HL-60 (cell line): ENCODE measurements around the gene IRAK1.
A peak's percentile ranks its signal among the peaks of the same experiment; 100 is the strongest.

Experiments used
- DNase-seq, 2 experiments: peaks; one replicate each; pipeline ENCODE4 v3.0.0-alpha.2; 2010 to 2020; ENCODE audit warnings: low read depth in 1 of 2, low spot score in 1 of 2
- H3K27ac ChIP-seq: fragments of 250-450 bp; sonication (Bioruptor Pico); replicated peaks from 2 replicates; pipeline ENCODE4 v1.5.1; 2020; ENCODE audit warnings: mild to moderate bottlenecking, moderate library complexity
- H3K27me3 ChIP-seq: fragments of 250-450 bp; sonication (Bioruptor Pico); 2 replicates; pipeline ENCODE4 v1.5.1; 2021; ENCODE audit warnings: mild to moderate bottlenecking, moderate library complexity; ENCODE audit not compliant: insufficient read depth, poor library complexity, severe bottlenecking
- H3K4me3 ChIP-seq: replicated peaks from 2 replicates; pipeline ENCODE4 v1.5.1; 2011; ENCODE audit warnings: mild to moderate bottlenecking, control low read depth, low read length; ENCODE audit not compliant: insufficient read depth
- CTCF ChIP-seq: IDR thresholded peaks from one replicate; pipeline ENCODE4 v1.5.1; 2011; ENCODE audit warnings: low read length, control low read depth, inconsistent platforms; ENCODE audit not compliant: insufficient read depth
- GABPA ChIP-seq: IDR thresholded peaks from 2 replicates; pipeline ENCODE4 v1.6.1; 2012; ENCODE audit warnings: low read depth
- POLR2AphosphoS5 ChIP-seq: IDR thresholded peaks from 2 replicates; pipeline ENCODE4 v1.6.1; 2012; ENCODE audit warnings: low read depth
- REST ChIP-seq: IDR thresholded peaks from 2 replicates; pipeline ENCODE4 v1.6.1; 2012; ENCODE audit warnings: low read depth; ENCODE audit not compliant: insufficient replicate concordance
- SPI1 ChIP-seq: IDR thresholded peaks from 2 replicates; pipeline ENCODE4 v1.6.1; 2012; ENCODE audit warnings: low read depth, mild to moderate bottlenecking, borderline replicate concordance

IRAK1 gene

GRCh38 chrX:154021131-154021611, 1.5 kb upstream of the IRAK1 start:
- no peak overlapping the region for H3K4me3 ChIP-seq
- peak in 1 of 2 experiments; percentile 28 for DNase-seq
- no peaks in the 10 kb centered on the region for H3K27me3 ChIP-seq
- H3K27ac ChIP-seq = peak overlapping the region; percentile 88
- no peak for TF ChIP-seq SPI1
- no peak for TF ChIP-seq REST
- TF ChIP-seq POLR2AphosphoS5 = no peak; the same call in 1 of the 2 replicates

- TF ChIP-seq POLR2AphosphoS5 (no peak; the same call in 1 of the 2 replicates), SPI1 (peak; percentile 80; the same call in 1 of the 2 replicates)
- Histone ChIP-seq H3K27ac (peak overlapping the region; percentile 88), H3K4me3 (peak overlapping the region; percentile 43), H3K27me3 (no peaks in the 10 kb centered on the region)
- DNase-seq = peak in 1 of 2 experiments; percentile 55
These were observed 924 bp upstream of the IRAK1 start for GRCh38 chrX:154020536-154021115.

- H3K27me3 ChIP-seq = no peaks in the 10 kb centered on the region
- peak in 1 of 2 experiments; percentile 35 for DNase-seq
- peak overlapping the region; percentile 68 for H3K4me3 ChIP-seq
- H3K27ac ChIP-seq = peak overlapping the region; percentile 93
- TF ChIP-seq POLR2AphosphoS5 (peak; percentile 10; the same call in 1 of the 2 replicates), SPI1 (no peak)
These were observed 561 bp downstream of the IRAK1 start for GRCh38 chrX:154019061-154019621.

- Histone ChIP-seq H3K27ac (peak overlapping the region; percentile 93), H3K27me3 (no peaks in the 10 kb centered on the region), H3K4me3 (peak overlapping the region; percentile 68)
- TF ChIP-seq GABPA (no peak), SPI1 (no peak)
- peak in 1 of 2 experiments; percentile 21 for DNase-seq
These were observed 1.1 kb downstream of the IRAK1 start for GRCh38 chrX:154018518-154019060.

GRCh38 chrX:154017766-154018517, 1.8 kb downstream of the IRAK1 start:
- TF ChIP-seq REST = no peak
- TF ChIP-seq CTCF = no peak
- no peak for TF ChIP-seq SPI1
- no peak for TF ChIP-seq POLR2AphosphoS5
- TF ChIP-seq GABPA = no peak
- H3K4me3 ChIP-seq = peak overlapping the region; percentile 68
- H3K27me3 ChIP-seq = no peaks in the 10 kb centered on the region
- DNase-seq = peak in 1 of 2 experiments; percentile 12
- H3K27ac ChIP-seq = peak overlapping the region; percentile 93
